ENCODE measurements around the gene RND1.

DNA sequence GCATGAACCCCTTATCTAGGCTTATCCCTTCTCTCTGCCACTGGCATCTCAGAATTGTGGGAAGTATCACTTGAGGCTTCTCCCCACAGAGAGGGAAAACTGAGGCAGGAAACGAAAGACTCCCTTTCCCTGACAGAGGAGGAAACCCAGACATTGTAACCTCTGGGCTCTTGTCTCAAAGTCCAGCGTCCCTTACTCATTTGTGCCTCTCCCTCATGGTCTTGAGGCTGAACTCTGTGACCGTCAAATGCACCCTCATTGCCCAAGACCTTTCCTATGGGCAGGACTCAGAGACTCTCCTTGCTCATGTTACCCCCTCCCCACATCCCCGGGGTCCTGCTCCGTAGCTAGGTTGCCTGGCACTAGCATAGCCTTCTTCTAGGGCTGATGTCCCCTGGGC, 43.5 kb downstream of the RND1 start:
- TF ChIP-seq, protein P1, sequence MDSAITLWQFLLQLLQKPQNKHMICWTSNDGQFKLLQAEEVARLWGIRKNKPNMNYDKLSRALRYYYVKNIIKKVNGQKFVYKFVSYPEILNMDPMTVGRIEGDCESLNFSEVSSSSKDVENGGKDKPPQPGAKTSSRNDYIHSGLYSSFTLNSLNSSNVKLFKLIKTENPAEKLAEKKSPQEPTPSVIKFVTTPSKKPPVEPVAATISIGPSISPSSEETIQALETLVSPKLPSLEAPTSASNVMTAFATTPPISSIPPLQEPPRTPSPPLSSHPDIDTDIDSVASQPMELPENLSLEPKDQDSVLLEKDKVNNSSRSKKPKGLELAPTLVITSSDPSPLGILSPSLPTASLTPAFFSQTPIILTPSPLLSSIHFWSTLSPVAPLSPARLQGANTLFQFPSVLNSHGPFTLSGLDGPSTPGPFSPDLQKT (CRISPR knock-in tag; IDR thresholded peaks at IDR 0.05; ENCODE audit: borderline replicate concordance), result no peak
- TF ChIP-seq ZBTB34 (CRISPR knock-in tag; IDR thresholded peaks at IDR 0.05), result no peak

All from HepG2 (cell line).